ENCODE measurements around the gene EXOSC10. TPM values are rescaled to one million over a fixed set of nuclear protein-coding genes. Genes with fewer than 3 reads are reported as not detected.
"Not testable (repeated sequence)": the region's sequence is repeated elsewhere in the genome, so short reads cannot be mapped to it uniquely, and the experiment has no call there.

EXOSC10 gene
- total and polyA plus RNA-seq, 8 donors = 42.9 to 116 (median 104) TPM

GRCh38 chr1:11044086-11044848, 55.4 kb downstream of the EXOSC10 start:
- Histone ChIP-seq H3K4me3 (no peak overlapping the region), H3K4me1 (no peaks in the 10 kb centered on the region), H3K36me3 (no peaks in the 10 kb centered on the region), H3K27ac (no peak overlapping the region), H3K9me3 (no peaks in the 10 kb centered on the region), H3K27me3 (no peaks in the 10 kb centered on the region)
- ATAC-seq (no peak), DNase-seq (no peak)
- TF ChIP-seq, protein P1, sequence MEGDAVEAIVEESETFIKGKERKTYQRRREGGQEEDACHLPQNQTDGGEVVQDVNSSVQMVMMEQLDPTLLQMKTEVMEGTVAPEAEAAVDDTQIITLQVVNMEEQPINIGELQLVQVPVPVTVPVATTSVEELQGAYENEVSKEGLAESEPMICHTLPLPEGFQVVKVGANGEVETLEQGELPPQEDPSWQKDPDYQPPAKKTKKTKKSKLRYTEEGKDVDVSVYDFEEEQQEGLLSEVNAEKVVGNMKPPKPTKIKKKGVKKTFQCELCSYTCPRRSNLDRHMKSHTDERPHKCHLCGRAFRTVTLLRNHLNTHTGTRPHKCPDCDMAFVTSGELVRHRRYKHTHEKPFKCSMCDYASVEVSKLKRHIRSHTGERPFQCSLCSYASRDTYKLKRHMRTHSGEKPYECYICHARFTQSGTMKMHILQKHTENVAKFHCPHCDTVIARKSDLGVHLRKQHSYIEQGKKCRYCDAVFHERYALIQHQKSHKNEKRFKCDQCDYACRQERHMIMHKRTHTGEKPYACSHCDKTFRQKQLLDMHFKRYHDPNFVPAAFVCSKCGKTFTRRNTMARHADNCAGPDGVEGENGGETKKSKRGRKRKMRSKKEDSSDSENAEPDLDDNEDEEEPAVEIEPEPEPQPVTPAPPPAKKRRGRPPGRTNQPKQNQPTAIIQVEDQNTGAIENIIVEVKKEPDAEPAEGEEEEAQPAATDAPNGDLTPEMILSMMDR (IDR thresholded peaks at IDR 0.05) = no peak
- intact Hi-C loops (cut with DNase I) = no loop called here

GRCh38 chr1:11042995-11043874, 56.4 kb downstream of the EXOSC10 start:
- Histone ChIP-seq H3K27ac (no peak overlapping the region), H3K9me3 (no peaks in the 10 kb centered on the region), H3K4me3 (no peak overlapping the region), H3K36me3 (no peaks in the 10 kb centered on the region), H3K27me3 (peaks cover 0 to 9% of the 10 kb centered on the region in 2 donors), H3K4me1 (no peaks in the 10 kb centered on the region)
- DNase-seq (no peak), ATAC-seq (no peak)
- intact Hi-C loops (cut with DNase I) = no loop called here
- TF ChIP-seq, protein P1 (IDR thresholded peaks at IDR 0.05) = no peak

- DNase-seq (no peak), ATAC-seq (no peak)
- Histone ChIP-seq H3K27me3 (peaks cover 0 to 11% of the 10 kb centered on the region in 2 donors), H3K4me3 (no peak overlapping the region), H3K4me1 (peaks cover 0 to 4% of the 10 kb centered on the region in 2 donors), H3K36me3 (no peaks in the 10 kb centered on the region), H3K27ac (no peak overlapping the region), H3K9me3 (no peaks in the 10 kb centered on the region)
- TF ChIP-seq, protein P1 (IDR thresholded peaks at IDR 0.05) = no peak
- intact Hi-C loops (cut with DNase I) = no loop called here
These were observed 57.6 kb downstream of the EXOSC10 start for GRCh38 chr1:11042065-11042464.

DNA sequence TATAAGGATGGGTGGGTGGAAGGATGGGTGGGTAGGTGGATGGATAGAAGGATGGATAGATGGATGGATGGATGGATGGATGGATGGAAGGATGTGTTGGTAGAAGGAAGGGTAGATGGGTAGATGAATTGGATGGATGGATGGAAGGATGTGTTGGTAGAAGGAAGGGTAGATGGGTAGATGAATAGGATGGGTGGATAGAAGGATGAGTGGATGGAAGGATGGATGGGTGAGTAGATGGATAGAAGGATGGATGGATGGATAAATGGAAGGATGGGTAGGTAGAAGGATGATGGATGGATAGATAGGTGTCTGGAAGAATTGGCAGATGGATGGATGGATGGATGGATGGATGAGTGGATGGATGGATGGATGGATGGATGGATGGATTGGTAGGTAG, 58.6 kb downstream of the EXOSC10 start:
- intact Hi-C loops (cut with DNase I) = no loop called here
- no peak for ATAC-seq
- H3K4me1 ChIP-seq = peaks cover 0 to 4% of the 10 kb centered on the region in 2 donors
- no peak overlapping the region for H3K27ac ChIP-seq
- no peak for DNase-seq
- no peak overlapping the region for H3K4me3 ChIP-seq
- no peaks in the 10 kb centered on the region for H3K9me3 ChIP-seq
- H3K27me3 ChIP-seq = peaks cover 0 to 11% of the 10 kb centered on the region in 2 donors
- TF ChIP-seq, protein P1 (IDR thresholded peaks at IDR 0.05) = no peak
- no peaks in the 10 kb centered on the region for H3K36me3 ChIP-seq

DNA sequence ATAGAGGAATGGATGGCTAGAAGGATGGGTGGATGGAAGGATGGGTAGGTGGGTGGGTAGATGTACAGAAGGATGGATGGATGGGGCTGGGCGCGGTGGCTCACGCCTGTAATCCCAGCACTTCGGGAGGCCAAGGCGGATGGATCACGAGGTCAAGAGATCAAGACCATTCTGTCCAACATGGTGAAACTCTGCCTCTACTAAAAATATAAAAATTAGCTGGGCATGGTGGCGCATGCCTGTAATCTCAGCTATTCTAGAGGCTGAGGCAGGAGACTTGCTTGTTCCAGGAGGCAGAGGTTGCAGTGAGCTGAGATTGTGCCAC, 59.6 kb downstream of the EXOSC10 start:
- H3K4me1 ChIP-seq; DNase-seq; H3K36me3 ChIP-seq; H3K4me3 ChIP-seq; H3K9me3 ChIP-seq; H3K27ac ChIP-seq; ATAC-seq; intact Hi-C loops (cut with DNase I): not testable (repeated sequence)
- H3K27me3 ChIP-seq = peaks cover 0 to 11% of the 10 kb centered on the region in 2 donors
